K562 (cell line): ENCODE measurements around the gene EEF2. TPM values are rescaled to one million over a fixed set of nuclear protein-coding genes. Genes with fewer than 3 reads are reported as not detected.

Experiments
- ATAC-seq: fragments of 200-7000 bp; cut with Tn5 transposase; 3 replicates; pipeline ENCODE4 v1.9.1; 2020; ENCODE audit warnings: moderate library complexity
- BruUV-seq: library from RNA; stranded (reverse); fragments of 400-500 nt; replicated peaks from 2 replicates; lab custom pipeline; 2021; lab: Mats Ljungman, UMichigan
- CTCF ChIA-PET: fragments of 300-600 bp; formaldehyde crosslinking; extraction: SDS; loops from one replicate; lab custom pipeline; 2021; ENCODE audit warnings: low intra/inter-chr PET ratio; lab: Yijun Ruan, JAX
- POLR2A ChIA-PET: fragments of 300-600, 350-650 bp; sonication (Branson Sonifier 250); formaldehyde crosslinking; extraction: SDS; loops from one replicate; lab custom pipeline; 2021; ENCODE audit warnings: antibody characterized with exemption, inconsistent platforms; lab: Yijun Ruan, JAX
- DNase-seq, 4 experiments: peaks; one replicate each; pipeline versions ENCODE4 v3.0.0 to v3.0.0-alpha.2; 2011 to 2018; ENCODE audit warnings: low spot score in 3 of 4, mixed read lengths in 3 of 4; ENCODE audit errors: extremely low read depth in 1 of 4
- FAIRE-seq: peaks from 2 replicates; lab custom pipeline; 2011; peaks lifted over from hg19 to GRCh38; lab: Jason Lieb, UNC
- H2AFZ ChIP-seq: 2 replicates; pipeline ENCODE4 v1.6.0; 2011; ENCODE audit warnings: low read depth, low read length, control low read depth, inconsistent platforms
- H3K27ac ChIP-seq: fragments of 200-600 bp; 3 replicates; pipeline ENCODE4 v1.8.0; 2011; ENCODE audit warnings: low read depth, mild to moderate bottlenecking, control low read depth, inconsistent platforms, low read length, moderate library complexity, mixed read lengths; ENCODE audit errors: extremely low read depth
- H3K27me3 ChIP-seq, 2 experiments: fragments of 300-600 bp in 1 of 2; 2 replicates in 1 of 2; 3 replicates in 1 of 2; pipeline versions ENCODE4 v1.6.0 to v1.8.0; 2011; ENCODE audit warnings: inconsistent platforms in 2 of 2, low read length in 2 of 2, mild to moderate bottlenecking in 1 of 2, mixed read lengths in 1 of 2, moderate library complexity in 1 of 2; ENCODE audit not compliant: control insufficient read depth in 2 of 2, insufficient read depth in 2 of 2
- H3K36me3 ChIP-seq: fragments of 300-600 bp; 3 replicates; pipeline ENCODE4 v1.8.0; 2011; ENCODE audit warnings: mild to moderate bottlenecking, low read length, inconsistent platforms; ENCODE audit not compliant: control insufficient read depth, insufficient read depth
- H3K4me1 ChIP-seq, 2 experiments: fragments of 200-600 bp in 1 of 2; replicated peaks in 1 of 2; 2 replicates in 1 of 2; 3 replicates in 1 of 2; pipeline versions ENCODE4 v1.5.1 to v1.8.0; 2011; ENCODE audit warnings: inconsistent platforms in 2 of 2, low read length in 2 of 2, mild to moderate bottlenecking in 1 of 2, mixed read lengths in 1 of 2, moderate library complexity in 1 of 2; ENCODE audit not compliant: control insufficient read depth in 2 of 2, insufficient read depth in 2 of 2
- H3K4me2 ChIP-seq: 2 replicates; pipeline ENCODE4 v1.6.1; 2011; ENCODE audit warnings: low read length, control low read depth, inconsistent platforms, mixed read lengths; ENCODE audit not compliant: insufficient read depth
- H3K4me3 ChIP-seq: fragments of 200-600 bp; sonication (generic), shearing (Covaris generic); 2 replicates; pipeline ENCODE4 v1.5.1; 2016; ENCODE audit warnings: control low read depth, inconsistent platforms
- H3K79me2 ChIP-seq: fragments of 200-600 bp; 3 replicates; pipeline ENCODE4 v1.8.0; 2011; ENCODE audit warnings: low read length, inconsistent platforms; ENCODE audit not compliant: control insufficient read depth, insufficient read depth
- H3K9ac ChIP-seq, 2 experiments: 2 replicates each; pipeline versions ENCODE4 v1.6.0 to v1.6.1; 2011; ENCODE audit warnings: low read depth in 2 of 2, low read length in 2 of 2, control low read depth in 1 of 2, inconsistent platforms in 1 of 2, mild to moderate bottlenecking in 1 of 2, mixed read lengths in 1 of 2; ENCODE audit not compliant: insufficient read depth in 1 of 2
- H3K9me1 ChIP-seq: one replicate; pipeline ENCODE4 v1.6.0; 2011; ENCODE audit warnings: inconsistent platforms, mild to moderate bottlenecking, low read length, moderate library complexity; ENCODE audit not compliant: control insufficient read depth, insufficient read depth
- H3K9me3 ChIP-seq: replicated peaks from 2 replicates; pipeline ENCODE4 v1.5.1; 2011; ENCODE audit warnings: low read depth, low read length, inconsistent platforms; ENCODE audit not compliant: control insufficient read depth, insufficient read depth
- H4K20me1 ChIP-seq: replicated peaks from 2 replicates; pipeline ENCODE4 v1.6.1; 2011; ENCODE audit warnings: low read length, inconsistent platforms, mixed read lengths; ENCODE audit not compliant: control insufficient read depth, insufficient read depth
- MIER1 ChIP-seq: fragments of 450-650 bp; IDR thresholded peaks from 2 replicates; pipeline ENCODE4 v1.6.1; 2016; ENCODE audit warnings: antibody characterized with exemption, mild to moderate bottlenecking, low read depth
- MTA3 ChIP-seq: fragments of 450-650 bp; formaldehyde crosslinking; IDR thresholded peaks from 2 replicates; pipeline ENCODE4 v1.6.1; 2017; ENCODE audit warnings: mild to moderate bottlenecking, borderline replicate concordance
- NR2C1 ChIP-seq, 2 experiments: fragments of 450-650 bp; IDR thresholded peaks; 2 replicates each; pipeline ENCODE4 v1.6.1; 2017; ENCODE audit warnings: mild to moderate bottlenecking in 2 of 2, antibody characterized with exemption in 1 of 2, inconsistent platforms in 1 of 2, missing compliant biosample characterization in 1 of 2, missing genetic modification characterization in 1 of 2
- SMAD4 ChIP-seq: fragments of 250-450 bp; sonication (Bioruptor Pico); conservative IDR thresholded peaks from 2 replicates; pipeline ENCODE4 v1.8.0; 2021; ENCODE audit warnings: inconsistent platforms, mild to moderate bottlenecking, moderate library complexity
- ZBTB11 ChIP-seq, 3 experiments: fragments of 200-800 bp in 1 of 3; fragments of 250-450 bp in 1 of 3; fragments of 450-650 bp in 1 of 3; sonication (Bioruptor Pico) in 1 of 3; sonication (Bioruptor generic) in 1 of 3; formaldehyde crosslinking in 1 of 3; IDR thresholded peaks; 2 replicates each; pipeline versions ENCODE4 v1.6.1 to v1.8.0; 2016 to 2022; ENCODE audit warnings: mild to moderate bottlenecking in 2 of 3, missing genetic modification characterization in 2 of 3, missing compliant biosample characterization in 1 of 3, moderate library complexity in 1 of 3
- WGBS: fragments of 100-300 bp; shearing (Covaris generic); methylation state at CpG from one replicate; pipeline ENCODE4 v1.1.6; 2016; ENCODE audit warnings: low coverage, mixed read lengths; ENCODE audit not compliant: insufficient coverage; ENCODE audit errors: missing lambda C conversion rate; 5-methylcytosine and 5-hydroxymethylcytosine counted together
- in situ Hi-C: fragments of 300-500 bp; cut with MboI; formaldehyde crosslinking; loops from 4 replicates; pipeline ENCODE4 v1.15.0; 2018; ENCODE audit warnings: inconsistent platforms, mixed read lengths
- intact Hi-C: fragments of 100-400 bp; cut with micrococcal nuclease; formaldehyde crosslinking; loops from 2 replicates; pipeline ENCODE4 v1.14.2; 2022
- polyA plus RNA-seq, 8 experiments: library from polyadenylated mRNA; depleted of rRNA in 4 of 8; stranded (reverse) in 5 of 8; unstranded in 3 of 8; fragments of >200 nt; fragmentation: Nextera tagmentation in 2 of 8; fragmentation: Illumina TruSeq in 1 of 8; extraction: Ambion mirVana in 2 of 8; extraction: Trizol in 1 of 8; gene quantifications; 2 replicates each; pipeline versions ENCODE4 v1.2.1 to v1.2.3, GENCODE V29; 2011 to 2014; ENCODE audit warnings: inconsistent platforms in 1 of 8, missing spikeins in 1 of 8
- total RNA-seq, 7 experiments: library from RNA; depleted of rRNA in 6 of 7; stranded (reverse); fragments of >200 nt in 6 of 7; fragmentation: Illumina TruSeq in 2 of 7; extraction: Trizol in 2 of 7; gene quantifications; 2 replicates each; pipeline versions ENCODE4 v1.2.1 to v1.2.3, GENCODE V29; 2011 to 2021; ENCODE audit warnings: low replicate concordance in 1 of 7
- TF ChIP-seq, protein P1 (sequence below), 2 experiments: fragments of 450-650 bp in 1 of 2; sonication (generic) in 1 of 2; formaldehyde crosslinking in 1 of 2; IDR thresholded peaks; 2 replicates each; pipeline versions ENCODE4 v1.7.1 to v1.9.0; 2016 to 2022; ENCODE audit warnings: inconsistent platforms in 1 of 2, mild to moderate bottlenecking in 1 of 2, missing genetic modification reagents in 1 of 2

EEF2 gene
- total and polyA plus RNA-seq, 9 of the 15 experiments (the other 6 are each of a cell fraction or from before 2014, with no cell fraction given): 372 to 3,003 (median 1,453) TPM

- 0 out of 2 replicates have a peak, but pooled peaks cover 2% of the 10 kb centered on the region for H3K9me3 ChIP-seq
- FAIRE-seq (no peak), DNase-seq (no peak), ATAC-seq (no peak)
- in situ Hi-C loops: no loop called here
- peaks cover 46% of the 10 kb centered on the region for H3K79me2 ChIP-seq
- peak overlapping the region; percentile 99 for H3K4me3 ChIP-seq
- H3K4me2 ChIP-seq: peak overlapping the region; percentile 100
- peaks cover 17% of the 10 kb centered on the region for H3K9me1 ChIP-seq
- peaks cover 44% of the 10 kb centered on the region for H3K36me3 ChIP-seq
- H2AFZ ChIP-seq: peak overlapping the region; percentile 94
- intact Hi-C loops: loop anchor here (1.0 to 5.0 kb wide), 4 partner anchors 133 to 219 kb away; no protein-coding TSS in a partner anchor
- no peaks in the 10 kb centered on the region for H3K27me3 ChIP-seq
- BruUV-seq: no TSS peak
- H4K20me1 ChIP-seq: peaks cover 44% of the 10 kb centered on the region
- peak overlapping the region; percentile 97 to 100 for H3K9ac ChIP-seq
- peak overlapping the region; percentile 99 for H3K27ac ChIP-seq
- peaks cover 25 to 52% of the 10 kb centered on the region in 2 experiments; a peak in 4 of 5 replicates for H3K4me1 ChIP-seq
- 1% methylated on average over 19 of the region's 19 CpGs for WGBS
- ChIA-PET CTCF (interaction anchor here (1.0 to 3.4 kb wide), 2 partner anchors 201 to 219 kb away, joined by 4 to 31 read pairs; no protein-coding TSS in a partner anchor), POLR2A (interaction anchor here (0.6 to 9.7 kb wide), 40 partner anchors 9 to 489 kb away, joined by 3 to 215 read pairs (median 4); partner anchors contain the start of genes ATCAY, CREB3L3, DAPK3 and MRPL54)
- TF ChIP-seq SMAD4 (CRISPR knock-in tag) (0 out of 2 replicates have a peak, but pooled peaks have one; percentile 2), MTA3 (peak; percentile 24; the same call in 1 of the 2 replicates), MIER1 (0 out of 2 replicates have a peak, but pooled peaks have one; percentile 19), NR2C1 (IDR thresholded peaks at IDR 0.05) (no peak), NR2C1 (tag; IDR thresholded peaks at IDR 0.05) (no peak), ZBTB11 (CRISPR knock-in tag; IDR thresholded peaks at IDR 0.05) (0 out of 6 replicates have a peak, but pooled peaks of 1 of the 3 experiments have one; percentile 4)
- TF ChIP-seq, protein P1, sequence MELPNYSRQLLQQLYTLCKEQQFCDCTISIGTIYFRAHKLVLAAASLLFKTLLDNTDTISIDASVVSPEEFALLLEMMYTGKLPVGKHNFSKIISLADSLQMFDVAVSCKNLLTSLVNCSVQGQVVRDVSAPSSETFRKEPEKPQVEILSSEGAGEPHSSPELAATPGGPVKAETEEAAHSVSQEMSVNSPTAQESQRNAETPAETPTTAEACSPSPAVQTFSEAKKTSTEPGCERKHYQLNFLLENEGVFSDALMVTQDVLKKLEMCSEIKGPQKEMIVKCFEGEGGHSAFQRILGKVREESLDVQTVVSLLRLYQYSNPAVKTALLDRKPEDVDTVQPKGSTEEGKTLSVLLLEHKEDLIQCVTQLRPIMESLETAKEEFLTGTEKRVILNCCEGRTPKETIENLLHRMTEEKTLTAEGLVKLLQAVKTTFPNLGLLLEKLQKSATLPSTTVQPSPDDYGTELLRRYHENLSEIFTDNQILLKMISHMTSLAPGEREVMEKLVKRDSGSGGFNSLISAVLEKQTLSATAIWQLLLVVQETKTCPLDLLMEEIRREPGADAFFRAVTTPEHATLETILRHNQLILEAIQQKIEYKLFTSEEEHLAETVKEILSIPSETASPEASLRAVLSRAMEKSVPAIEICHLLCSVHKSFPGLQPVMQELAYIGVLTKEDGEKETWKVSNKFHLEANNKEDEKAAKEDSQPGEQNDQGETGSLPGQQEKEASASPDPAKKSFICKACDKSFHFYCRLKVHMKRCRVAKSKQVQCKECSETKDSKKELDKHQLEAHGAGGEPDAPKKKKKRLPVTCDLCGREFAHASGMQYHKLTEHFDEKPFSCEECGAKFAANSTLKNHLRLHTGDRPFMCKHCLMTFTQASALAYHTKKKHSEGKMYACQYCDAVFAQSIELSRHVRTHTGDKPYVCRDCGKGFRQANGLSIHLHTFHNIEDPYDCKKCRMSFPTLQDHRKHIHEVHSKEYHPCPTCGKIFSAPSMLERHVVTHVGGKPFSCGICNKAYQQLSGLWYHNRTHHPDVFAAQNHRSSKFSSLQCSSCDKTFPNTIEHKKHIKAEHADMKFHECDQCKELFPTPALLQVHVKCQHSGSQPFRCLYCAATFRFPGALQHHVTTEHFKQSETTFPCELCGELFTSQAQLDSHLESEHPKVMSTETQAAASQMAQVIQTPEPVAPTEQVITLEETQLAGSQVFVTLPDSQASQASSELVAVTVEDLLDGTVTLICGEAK (IDR thresholded peaks at IDR 0.05): peak; percentile 76
- TF ChIP-seq, protein P1 (CRISPR knock-in tag; IDR thresholded peaks at IDR 0.05): peak; percentile 68; the same call in 1 of the 2 replicates
These were observed 488 bp upstream of the EEF2 start for GRCh38 chr19:3985643-3986259.
